WTC11 (cell line): ENCODE data around the gene HELQ. TPM values are rescaled to one million over a fixed set of nuclear protein-coding genes. Genes with fewer than 3 reads are reported as not detected.

ENCODE experiments used
- ATAC-seq: fragments of 200-7000 bp; cut with Tn5 transposase; 2 replicates; pipeline ENCODE4 v1.10.0; 2021; ENCODE audit warnings: mild to moderate bottlenecking, moderate library complexity
- CTCF ChIA-PET: fragments of 300-600 bp; sonication (Branson Sonifier 250); formaldehyde crosslinking; loops from one replicate; lab custom pipeline; 2021; ENCODE audit warnings: antibody characterized with exemption; lab: Charles Lee
- POLR2A ChIA-PET: fragments of 350-600 bp; sonication (Branson Sonifier 250); formaldehyde crosslinking; loops from one replicate; lab custom pipeline; 2021; ENCODE audit warnings: antibody characterized with exemption; lab: Charles Lee
- DNase-seq: peaks from one replicate; pipeline ENCODE4 v3.0.0; 2021; ENCODE audit warnings: low spot score
- H3K27ac Mint-ChIP-seq: 2 replicates; pipeline ENCODE4 v1.8.0; 2021; ENCODE audit warnings: mixed read lengths
- H3K27me3 Mint-ChIP-seq: 2 replicates; pipeline ENCODE4 v1.8.0; 2021; ENCODE audit warnings: low read depth, mild to moderate bottlenecking, moderate library complexity, mixed read lengths
- H3K36me3 Mint-ChIP-seq: 2 replicates; pipeline ENCODE4 v1.8.0; 2021; ENCODE audit warnings: mixed read lengths
- H3K4me1 Mint-ChIP-seq: 2 replicates; pipeline ENCODE4 v1.8.0; 2022; ENCODE audit warnings: mixed read lengths
- H3K4me3 Mint-ChIP-seq: 2 replicates; pipeline ENCODE4 v1.8.0; 2021; ENCODE audit warnings: mild to moderate bottlenecking, moderate library complexity, mixed read lengths
- H3K9me3 Mint-ChIP-seq: 2 replicates; pipeline ENCODE4 v1.8.0; 2021; ENCODE audit warnings: mixed read lengths
- CREM ChIP-seq: sonication (generic); formaldehyde crosslinking; IDR thresholded peaks from 2 replicates; pipeline ENCODE4 v1.8.1; 2022; ENCODE audit warnings: mild to moderate bottlenecking, missing genetic modification reagents, moderate library complexity
- ELF4 ChIP-seq: sonication (generic); formaldehyde crosslinking; IDR thresholded peaks from 2 replicates; pipeline ENCODE4 v1.8.1; 2022; ENCODE audit warnings: low read depth, mild to moderate bottlenecking, moderate library complexity, missing genetic modification reagents
- EMX1 ChIP-seq: fragments of 250-450 bp; sonication (Bioruptor Pico); IDR thresholded peaks from 2 replicates; pipeline ENCODE4 v1.8.0; 2021; ENCODE audit warnings: mild to moderate bottlenecking
- GABPB1 ChIP-seq: sonication (generic); formaldehyde crosslinking; IDR thresholded peaks from 2 replicates; pipeline ENCODE4 v1.8.1; 2023; ENCODE audit warnings: mild to moderate bottlenecking, missing genetic modification reagents
- JUN ChIP-seq: sonication (generic); formaldehyde crosslinking; IDR thresholded peaks from 2 replicates; pipeline ENCODE4 v1.8.0; 2023; ENCODE audit warnings: mild to moderate bottlenecking, missing genetic modification reagents
- MXD4 ChIP-seq: fragments of 250-450 bp; sonication (Bioruptor Pico); IDR thresholded peaks from 2 replicates; pipeline ENCODE4 v1.8.0; 2021; ENCODE audit warnings: mild to moderate bottlenecking, moderate library complexity, borderline replicate concordance
- OVOL2 ChIP-seq: fragments of 250-450 bp; sonication (Bioruptor Pico); IDR thresholded peaks from 2 replicates; pipeline ENCODE4 v1.9.0; 2021; ENCODE audit warnings: mild to moderate bottlenecking, borderline replicate concordance
- SMAD3 ChIP-seq: sonication (generic); formaldehyde crosslinking; IDR thresholded peaks from 2 replicates; pipeline ENCODE4 v1.8.0; 2022; ENCODE audit warnings: missing genetic modification reagents, mild to moderate bottlenecking, borderline replicate concordance
- SP1 ChIP-seq: sonication (generic); formaldehyde crosslinking; conservative IDR thresholded peaks from 2 replicates; pipeline ENCODE4 v1.8.1; 2022; ENCODE audit warnings: missing genetic modification reagents
- TEAD1 ChIP-seq: sonication (generic); formaldehyde crosslinking; IDR thresholded peaks from 2 replicates; pipeline ENCODE4 v1.8.0; 2022; ENCODE audit warnings: mild to moderate bottlenecking, missing genetic modification reagents
- ZNF232 ChIP-seq: sonication (generic); formaldehyde crosslinking; IDR thresholded peaks from 2 replicates; pipeline ENCODE4 v1.8.0; 2022; ENCODE audit warnings: mild to moderate bottlenecking, missing genetic modification reagents
- ZNF317 ChIP-seq: sonication (generic); formaldehyde crosslinking; IDR thresholded peaks from 2 replicates; pipeline ENCODE4 v1.8.1; 2023; ENCODE audit warnings: low read depth, mild to moderate bottlenecking, moderate library complexity, missing genetic modification reagents, borderline replicate concordance
- ZNF396 ChIP-seq: fragments of 250-450 bp; sonication (Bioruptor Pico); IDR thresholded peaks from 2 replicates; pipeline ENCODE4 v1.8.0; 2021; ENCODE audit warnings: mild to moderate bottlenecking, moderate library complexity, borderline replicate concordance
- ZNF423 ChIP-seq: fragments of 250-450 bp; sonication (Bioruptor Pico); IDR thresholded peaks from 2 replicates; pipeline ENCODE4 v2.1.2; 2022; ENCODE audit warnings: mild to moderate bottlenecking, moderate library complexity
- ZNF671 ChIP-seq: fragments of 250-450 bp; sonication (Bioruptor Pico); IDR thresholded peaks from 2 replicates; pipeline ENCODE4 v1.8.0; 2021; ENCODE audit warnings: mild to moderate bottlenecking
- total RNA-seq: library from RNA; stranded (reverse); gene quantifications from 3 replicates; pipeline ENCODE4 v1.2.3, GENCODE V29; 2021
- TF ChIP-seq, protein P1 (sequence below): sonication (generic); formaldehyde crosslinking; IDR thresholded peaks from 2 replicates; pipeline ENCODE4 v1.8.0; 2022; ENCODE audit warnings: mild to moderate bottlenecking, missing genetic modification reagents
- TF ChIP-seq, protein P2 (sequence below): sonication (generic); formaldehyde crosslinking; conservative IDR thresholded peaks from 2 replicates; pipeline ENCODE4 v1.8.1; 2022; ENCODE audit warnings: mild to moderate bottlenecking, missing genetic modification reagents
- TF ChIP-seq, protein P3 (sequence below): sonication (generic); formaldehyde crosslinking; IDR thresholded peaks from 2 replicates; pipeline ENCODE4 v1.8.1; 2022; ENCODE audit warnings: mild to moderate bottlenecking, moderate library complexity, missing genetic modification reagents
- TF ChIP-seq, protein P4 (sequence below): sonication (generic); formaldehyde crosslinking; conservative IDR thresholded peaks from 2 replicates; pipeline ENCODE4 v1.8.1; 2023; ENCODE audit warnings: mild to moderate bottlenecking, low read depth, missing genetic modification reagents, moderate library complexity

HELQ gene
- total RNA-seq, 1 experiment from 2014 or later, result 10.1 TPM

DNA sequence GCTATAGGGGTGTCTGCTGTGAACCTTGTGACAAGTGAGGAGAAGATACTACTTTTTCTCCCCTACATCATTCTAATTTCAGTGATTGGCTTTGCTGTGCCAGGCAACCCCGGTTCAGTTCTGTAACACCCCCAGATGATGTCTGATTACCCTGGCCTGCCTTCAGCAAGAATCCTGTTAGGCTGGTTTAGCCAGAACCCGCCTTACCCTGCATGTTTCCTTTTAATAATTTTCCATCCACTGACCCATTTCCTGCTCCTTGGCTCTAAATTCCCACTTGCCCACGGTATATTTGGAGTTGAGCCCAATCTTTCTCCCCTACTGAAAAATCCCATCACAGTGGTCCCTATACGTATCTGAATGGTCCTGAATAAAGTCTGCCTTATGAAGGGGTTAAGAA, 74.5 kb downstream of the HELQ start (continued):
- TF ChIP-seq, protein P1, sequence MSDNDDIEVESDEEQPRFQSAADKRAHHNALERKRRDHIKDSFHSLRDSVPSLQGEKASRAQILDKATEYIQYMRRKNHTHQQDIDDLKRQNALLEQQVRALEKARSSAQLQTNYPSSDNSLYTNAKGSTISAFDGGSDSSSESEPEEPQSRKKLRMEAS (CRISPR knock-in tag), result no peak

DNA sequence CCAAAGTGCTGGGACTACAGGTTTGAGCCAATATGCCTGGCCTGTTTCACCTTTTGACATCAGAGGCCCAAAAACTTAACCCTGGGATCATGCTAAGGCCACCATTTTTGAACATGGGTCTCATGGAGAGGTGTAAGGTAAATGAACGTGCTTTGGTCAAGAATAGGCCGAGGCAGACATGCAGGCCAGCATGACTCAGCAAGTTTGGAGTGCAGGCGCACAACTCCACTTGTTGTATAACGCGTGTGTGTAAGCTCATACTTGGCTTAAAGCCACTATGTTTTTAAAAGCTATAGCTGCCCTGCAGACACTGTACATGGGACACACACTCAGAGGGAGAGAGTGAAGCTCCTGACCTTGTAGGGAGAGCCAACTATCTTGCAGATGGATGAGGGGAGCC, 77.2 kb downstream of the HELQ start:
- peaks cover 37% of the 10 kb centered on the region for H3K27me3 Mint-ChIP-seq
- no peak overlapping the region for H3K27ac Mint-ChIP-seq
- ChIA-PET POLR2A (no interaction called here), CTCF (interaction anchor here (0.7 to 1.6 kb wide), 2 partner anchors 16 to 94 kb away, joined by 3 to 5 read pairs; partner anchors contain the start of gene COQ2)
- ATAC-seq (no peak), DNase-seq (no peak)
- no peaks in the 10 kb centered on the region for H3K4me1 Mint-ChIP-seq
- H3K4me3 Mint-ChIP-seq, result no peak overlapping the region
- peaks cover 64% of the 10 kb centered on the region for H3K9me3 Mint-ChIP-seq
- H3K36me3 Mint-ChIP-seq, result peaks cover 29% of the 10 kb centered on the region
- TF ChIP-seq ZNF396 (CRISPR knock-in tag) (no peak), TEAD1 (CRISPR knock-in tag) (no peak), ZNF232 (CRISPR knock-in tag) (no peak), SMAD3 (CRISPR knock-in tag) (no peak), ZNF317 (CRISPR knock-in tag) (no peak), OVOL2 (CRISPR knock-in tag) (no peak), CREM (CRISPR knock-in tag) (no peak), GABPB1 (CRISPR knock-in tag) (no peak), SP1 (CRISPR knock-in tag) (no peak), MXD4 (no peak), ELF4 (CRISPR knock-in tag) (no peak), ZNF423 (CRISPR knock-in tag) (no peak), JUN (no peak)
- TF ChIP-seq, protein P2, sequence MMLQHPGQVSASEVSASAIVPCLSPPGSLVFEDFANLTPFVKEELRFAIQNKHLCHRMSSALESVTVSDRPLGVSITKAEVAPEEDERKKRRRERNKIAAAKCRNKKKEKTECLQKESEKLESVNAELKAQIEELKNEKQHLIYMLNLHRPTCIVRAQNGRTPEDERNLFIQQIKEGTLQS (CRISPR knock-in tag), result no peak
- TF ChIP-seq, protein P3, sequence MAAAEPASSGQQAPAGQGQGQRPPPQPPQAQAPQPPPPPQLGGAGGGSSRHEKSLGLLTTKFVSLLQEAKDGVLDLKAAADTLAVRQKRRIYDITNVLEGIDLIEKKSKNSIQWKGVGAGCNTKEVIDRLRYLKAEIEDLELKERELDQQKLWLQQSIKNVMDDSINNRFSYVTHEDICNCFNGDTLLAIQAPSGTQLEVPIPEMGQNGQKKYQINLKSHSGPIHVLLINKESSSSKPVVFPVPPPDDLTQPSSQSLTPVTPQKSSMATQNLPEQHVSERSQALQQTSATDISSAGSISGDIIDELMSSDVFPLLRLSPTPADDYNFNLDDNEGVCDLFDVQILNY (CRISPR knock-in tag), result no peak
- TF ChIP-seq, protein P1 (CRISPR knock-in tag), result no peak
- TF ChIP-seq, protein P4, sequence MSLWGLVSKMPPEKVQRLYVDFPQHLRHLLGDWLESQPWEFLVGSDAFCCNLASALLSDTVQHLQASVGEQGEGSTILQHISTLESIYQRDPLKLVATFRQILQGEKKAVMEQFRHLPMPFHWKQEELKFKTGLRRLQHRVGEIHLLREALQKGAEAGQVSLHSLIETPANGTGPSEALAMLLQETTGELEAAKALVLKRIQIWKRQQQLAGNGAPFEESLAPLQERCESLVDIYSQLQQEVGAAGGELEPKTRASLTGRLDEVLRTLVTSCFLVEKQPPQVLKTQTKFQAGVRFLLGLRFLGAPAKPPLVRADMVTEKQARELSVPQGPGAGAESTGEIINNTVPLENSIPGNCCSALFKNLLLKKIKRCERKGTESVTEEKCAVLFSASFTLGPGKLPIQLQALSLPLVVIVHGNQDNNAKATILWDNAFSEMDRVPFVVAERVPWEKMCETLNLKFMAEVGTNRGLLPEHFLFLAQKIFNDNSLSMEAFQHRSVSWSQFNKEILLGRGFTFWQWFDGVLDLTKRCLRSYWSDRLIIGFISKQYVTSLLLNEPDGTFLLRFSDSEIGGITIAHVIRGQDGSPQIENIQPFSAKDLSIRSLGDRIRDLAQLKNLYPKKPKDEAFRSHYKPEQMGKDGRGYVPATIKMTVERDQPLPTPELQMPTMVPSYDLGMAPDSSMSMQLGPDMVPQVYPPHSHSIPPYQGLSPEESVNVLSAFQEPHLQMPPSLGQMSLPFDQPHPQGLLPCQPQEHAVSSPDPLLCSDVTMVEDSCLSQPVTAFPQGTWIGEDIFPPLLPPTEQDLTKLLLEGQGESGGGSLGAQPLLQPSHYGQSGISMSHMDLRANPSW (CRISPR knock-in tag), result no peak

DNA sequence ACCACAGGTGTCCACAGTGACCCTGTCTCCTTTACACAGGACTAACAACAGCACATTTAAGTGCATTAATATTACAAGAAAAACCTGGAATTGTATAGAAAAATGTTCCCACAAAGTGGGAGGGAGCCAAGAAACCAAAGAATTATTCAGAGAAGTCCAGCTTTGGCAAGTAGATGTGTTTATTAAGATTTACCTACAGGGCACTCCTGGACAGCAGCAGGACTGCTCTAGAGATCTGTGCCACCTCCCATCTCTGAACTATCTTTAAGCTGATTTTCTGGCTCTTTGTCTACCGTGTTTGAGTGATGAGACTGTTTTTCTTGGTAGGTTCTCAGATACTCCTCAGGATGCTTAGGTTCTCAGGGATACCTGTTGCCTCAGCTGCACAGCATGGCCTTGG, 82.7 kb downstream of the HELQ start:
- ATAC-seq (no peak), DNase-seq (no peak)
- TF ChIP-seq EMX1 (CRISPR knock-in tag), result no peak
- TF ChIP-seq ZNF671 (CRISPR knock-in tag), result no peak
- TF ChIP-seq, protein P1 (CRISPR knock-in tag), result no peak
- POLR2A ChIA-PET, result no interaction called here
- peaks cover 25% of the 10 kb centered on the region for H3K9me3 Mint-ChIP-seq
- peaks cover 13% of the 10 kb centered on the region for H3K27me3 Mint-ChIP-seq
- no peak overlapping the region for H3K27ac Mint-ChIP-seq
- H3K4me3 Mint-ChIP-seq, result no peak overlapping the region
- no peaks in the 10 kb centered on the region for H3K4me1 Mint-ChIP-seq
- peaks cover 13% of the 10 kb centered on the region for H3K36me3 Mint-ChIP-seq
- CTCF ChIA-PET, result interaction anchor here (0.9 to 1.3 kb wide), 2 partner anchors 11 to 120 kb away, joined by 3 read pairs; no protein-coding TSS in a partner anchor
